ENCODE measurements around the gene ST8SIA6.

Gene ST8SIA6

DNA sequence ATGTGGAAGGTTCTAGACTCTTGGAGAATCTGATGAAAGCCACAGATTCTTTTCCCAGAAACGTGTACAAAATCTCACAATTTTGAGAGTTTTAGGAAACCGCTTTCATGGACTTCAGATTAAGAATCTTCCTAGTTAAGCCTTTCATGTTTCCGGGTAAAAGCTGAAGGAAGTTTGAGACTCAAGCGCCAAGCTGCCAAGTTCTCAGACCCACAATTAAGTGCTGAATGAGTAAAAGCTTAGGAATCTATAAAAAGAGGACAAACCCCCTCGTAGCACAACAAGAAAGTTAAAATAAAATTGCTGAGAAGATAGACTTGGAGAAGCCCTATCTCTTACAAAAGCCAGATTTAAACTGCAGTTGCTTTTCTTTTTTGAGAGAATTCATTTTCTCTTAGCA, 99.6 kb downstream of the ST8SIA6 start:
- CTCF ChIA-PET, result interaction anchor here (1.0 to 3.6 kb wide), 2 partner anchors 9 to 21 kb away, joined by 6 to 15 read pairs; no protein-coding TSS in a partner anchor
- TF ChIP-seq, protein P1, sequence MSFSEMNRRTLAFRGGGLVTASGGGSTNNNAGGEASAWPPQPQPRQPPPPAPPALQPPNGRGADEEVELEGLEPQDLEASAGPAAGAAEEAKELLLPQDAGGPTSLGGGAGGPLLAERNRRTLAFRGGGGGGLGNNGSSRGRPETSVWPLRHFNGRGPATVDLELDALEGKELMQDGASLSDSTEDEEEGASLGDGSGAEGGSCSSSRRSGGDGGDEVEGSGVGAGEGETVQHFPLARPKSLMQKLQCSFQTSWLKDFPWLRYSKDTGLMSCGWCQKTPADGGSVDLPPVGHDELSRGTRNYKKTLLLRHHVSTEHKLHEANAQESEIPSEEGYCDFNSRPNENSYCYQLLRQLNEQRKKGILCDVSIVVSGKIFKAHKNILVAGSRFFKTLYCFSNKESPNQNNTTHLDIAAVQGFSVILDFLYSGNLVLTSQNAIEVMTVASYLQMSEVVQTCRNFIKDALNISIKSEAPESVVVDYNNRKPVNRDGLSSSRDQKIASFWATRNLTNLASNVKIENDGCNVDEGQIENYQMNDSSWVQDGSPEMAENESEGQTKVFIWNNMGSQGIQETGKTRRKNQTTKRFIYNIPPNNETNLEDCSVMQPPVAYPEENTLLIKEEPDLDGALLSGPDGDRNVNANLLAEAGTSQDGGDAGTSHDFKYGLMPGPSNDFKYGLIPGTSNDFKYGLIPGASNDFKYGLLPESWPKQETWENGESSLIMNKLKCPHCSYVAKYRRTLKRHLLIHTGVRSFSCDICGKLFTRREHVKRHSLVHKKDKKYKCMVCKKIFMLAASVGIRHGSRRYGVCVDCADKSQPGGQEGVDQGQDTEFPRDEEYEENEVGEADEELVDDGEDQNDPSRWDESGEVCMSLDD (tag by site-specific recombination; IDR thresholded peaks at IDR 0.05), result no peak
- TF ChIP-seq, protein P2, sequence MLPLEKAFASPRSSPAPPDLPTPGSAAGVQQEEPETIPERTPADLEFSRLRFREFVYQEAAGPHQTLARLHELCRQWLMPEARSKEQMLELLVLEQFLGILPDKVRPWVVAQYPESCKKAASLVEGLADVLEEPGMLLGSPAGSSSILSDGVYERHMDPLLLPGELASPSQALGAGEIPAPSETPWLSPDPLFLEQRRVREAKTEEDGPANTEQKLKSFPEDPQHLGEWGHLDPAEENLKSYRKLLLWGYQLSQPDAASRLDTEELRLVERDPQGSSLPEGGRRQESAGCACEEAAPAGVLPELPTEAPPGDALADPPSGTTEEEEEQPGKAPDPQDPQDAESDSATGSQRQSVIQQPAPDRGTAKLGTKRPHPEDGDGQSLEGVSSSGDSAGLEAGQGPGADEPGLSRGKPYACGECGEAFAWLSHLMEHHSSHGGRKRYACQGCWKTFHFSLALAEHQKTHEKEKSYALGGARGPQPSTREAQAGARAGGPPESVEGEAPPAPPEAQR (tag by site-specific recombination; IDR thresholded peaks at IDR 0.05), result no peak
- TF ChIP-seq SCRT1 (tag by site-specific recombination; IDR thresholded peaks at IDR 0.05; ENCODE audit: borderline replicate concordance) (no peak), ZNF274 (IDR thresholded peaks at IDR 0.05; ENCODE audit: low read length) (no peak), ZNF274 (tag by site-specific recombination; IDR thresholded peaks at IDR 0.05; ENCODE audit: borderline replicate concordance) (no peak), ZNF658 (tag by site-specific recombination; IDR thresholded peaks at IDR 0.05) (no peak), ZNF223 (tag by site-specific recombination; IDR thresholded peaks at IDR 0.05) (no peak)
- TF ChIP-seq, protein P3, sequence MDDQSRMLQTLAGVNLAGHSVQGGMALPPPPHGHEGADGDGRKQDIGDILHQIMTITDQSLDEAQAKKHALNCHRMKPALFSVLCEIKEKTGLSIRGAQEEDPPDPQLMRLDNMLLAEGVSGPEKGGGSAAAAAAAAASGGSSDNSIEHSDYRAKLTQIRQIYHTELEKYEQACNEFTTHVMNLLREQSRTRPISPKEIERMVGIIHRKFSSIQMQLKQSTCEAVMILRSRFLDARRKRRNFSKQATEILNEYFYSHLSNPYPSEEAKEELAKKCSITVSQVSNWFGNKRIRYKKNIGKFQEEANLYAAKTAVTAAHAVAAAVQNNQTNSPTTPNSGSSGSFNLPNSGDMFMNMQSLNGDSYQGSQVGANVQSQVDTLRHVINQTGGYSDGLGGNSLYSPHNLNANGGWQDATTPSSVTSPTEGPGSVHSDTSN (CRISPR knock-in tag; IDR thresholded peaks at IDR 0.05), result no peak
- Histone ChIP-seq H3K27ac (ENCODE audit: extremely low read depth, low read depth, low read length) (no peak overlapping the region), H3K4me1 (ENCODE audit: control insufficient read depth, insufficient read depth, low read length) (no peaks in the 10 kb centered on the region), H3K36me3 (ENCODE audit: control insufficient read depth in 2 of 2, insufficient read depth in 1 of 2, low read length in 2 of 2) (no peaks in the 10 kb centered on the region), H3K9me3 (ENCODE audit: control insufficient read depth, insufficient read depth, low read depth, low read length) (no peaks in the 10 kb centered on the region), H3K4me3 (ENCODE audit: low read depth, low read length) (no peak overlapping the region)
- POLR2A ChIA-PET, result no interaction called here

DNA sequence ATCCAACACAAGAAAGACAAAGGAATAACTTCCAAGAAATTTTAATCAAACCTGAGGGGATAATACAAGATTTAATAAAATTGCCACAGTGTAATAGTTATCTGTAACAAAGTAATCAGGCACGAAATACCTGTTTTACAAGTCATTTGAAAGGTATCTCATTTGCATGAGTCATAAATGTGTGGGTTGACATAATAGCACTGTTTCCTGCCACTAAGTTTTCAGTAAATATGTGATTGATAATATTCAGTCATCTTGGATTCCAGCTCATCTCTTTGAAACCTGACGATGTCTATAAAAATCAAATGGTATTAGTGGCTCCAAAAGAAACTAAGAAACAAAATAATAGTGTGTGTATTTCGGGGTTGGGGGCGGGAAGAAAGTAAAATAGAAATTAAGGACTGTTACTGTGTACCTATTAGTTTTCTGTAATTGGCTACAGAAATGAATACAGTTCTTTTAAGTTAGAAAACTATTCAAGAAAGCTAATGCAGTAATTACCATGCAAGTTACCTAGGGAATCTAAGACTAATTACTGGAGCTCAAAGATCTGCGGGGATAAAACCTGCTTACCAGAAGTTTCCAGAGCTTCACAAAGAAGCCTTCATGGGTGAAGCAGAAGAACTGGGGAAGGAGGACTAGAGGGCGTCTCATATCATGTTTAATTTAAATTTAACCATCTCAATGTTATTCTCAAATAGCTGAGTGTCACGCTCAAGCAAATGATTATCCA, 100.7 kb downstream of the ST8SIA6 start:
- POLR2A ChIA-PET, result no interaction called here

More for the DNA sequence above, 100.7 kb downstream of the ST8SIA6 start:
- CTCF ChIA-PET, result interaction anchor here (0.6 to 3.6 kb wide), 3 partner anchors 22 to 245 kb away, joined by 4 to 15 read pairs (median 5); no protein-coding TSS in a partner anchor
- no peaks in the 10 kb centered on the region for H3K36me3 ChIP-seq (ENCODE audit: control insufficient read depth in 2 of 2, insufficient read depth in 1 of 2, low read length in 2 of 2)
- no peaks in the 10 kb centered on the region for H3K9me3 ChIP-seq (ENCODE audit: control insufficient read depth, insufficient read depth, low read depth, low read length)
- H3K27ac ChIP-seq (ENCODE audit: extremely low read depth, low read depth, low read length), result no peak overlapping the region
- no peak overlapping the region for H3K4me3 ChIP-seq (ENCODE audit: low read depth, low read length)
- TF ChIP-seq ZNF560 (tag by site-specific recombination; IDR thresholded peaks at IDR 0.05; ENCODE audit: borderline replicate concordance), result no peak
- TF ChIP-seq, protein P4, sequence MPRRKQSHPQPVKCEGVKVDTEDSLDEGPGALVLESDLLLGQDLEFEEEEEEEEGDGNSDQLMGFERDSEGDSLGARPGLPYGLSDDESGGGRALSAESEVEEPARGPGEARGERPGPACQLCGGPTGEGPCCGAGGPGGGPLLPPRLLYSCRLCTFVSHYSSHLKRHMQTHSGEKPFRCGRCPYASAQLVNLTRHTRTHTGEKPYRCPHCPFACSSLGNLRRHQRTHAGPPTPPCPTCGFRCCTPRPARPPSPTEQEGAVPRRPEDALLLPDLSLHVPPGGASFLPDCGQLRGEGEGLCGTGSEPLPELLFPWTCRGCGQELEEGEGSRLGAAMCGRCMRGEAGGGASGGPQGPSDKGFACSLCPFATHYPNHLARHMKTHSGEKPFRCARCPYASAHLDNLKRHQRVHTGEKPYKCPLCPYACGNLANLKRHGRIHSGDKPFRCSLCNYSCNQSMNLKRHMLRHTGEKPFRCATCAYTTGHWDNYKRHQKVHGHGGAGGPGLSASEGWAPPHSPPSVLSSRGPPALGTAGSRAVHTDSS (tag by site-specific recombination; IDR thresholded peaks at IDR 0.05), result no peak
- TF ChIP-seq KLF7 (tag by site-specific recombination; IDR thresholded peaks at IDR 0.05; ENCODE audit: borderline replicate concordance), result no peak
- no peak for TF ChIP-seq TRIM28 (IDR thresholded peaks at IDR 0.05; ENCODE audit: borderline replicate concordance, low read length)
- TF ChIP-seq, protein P5, sequence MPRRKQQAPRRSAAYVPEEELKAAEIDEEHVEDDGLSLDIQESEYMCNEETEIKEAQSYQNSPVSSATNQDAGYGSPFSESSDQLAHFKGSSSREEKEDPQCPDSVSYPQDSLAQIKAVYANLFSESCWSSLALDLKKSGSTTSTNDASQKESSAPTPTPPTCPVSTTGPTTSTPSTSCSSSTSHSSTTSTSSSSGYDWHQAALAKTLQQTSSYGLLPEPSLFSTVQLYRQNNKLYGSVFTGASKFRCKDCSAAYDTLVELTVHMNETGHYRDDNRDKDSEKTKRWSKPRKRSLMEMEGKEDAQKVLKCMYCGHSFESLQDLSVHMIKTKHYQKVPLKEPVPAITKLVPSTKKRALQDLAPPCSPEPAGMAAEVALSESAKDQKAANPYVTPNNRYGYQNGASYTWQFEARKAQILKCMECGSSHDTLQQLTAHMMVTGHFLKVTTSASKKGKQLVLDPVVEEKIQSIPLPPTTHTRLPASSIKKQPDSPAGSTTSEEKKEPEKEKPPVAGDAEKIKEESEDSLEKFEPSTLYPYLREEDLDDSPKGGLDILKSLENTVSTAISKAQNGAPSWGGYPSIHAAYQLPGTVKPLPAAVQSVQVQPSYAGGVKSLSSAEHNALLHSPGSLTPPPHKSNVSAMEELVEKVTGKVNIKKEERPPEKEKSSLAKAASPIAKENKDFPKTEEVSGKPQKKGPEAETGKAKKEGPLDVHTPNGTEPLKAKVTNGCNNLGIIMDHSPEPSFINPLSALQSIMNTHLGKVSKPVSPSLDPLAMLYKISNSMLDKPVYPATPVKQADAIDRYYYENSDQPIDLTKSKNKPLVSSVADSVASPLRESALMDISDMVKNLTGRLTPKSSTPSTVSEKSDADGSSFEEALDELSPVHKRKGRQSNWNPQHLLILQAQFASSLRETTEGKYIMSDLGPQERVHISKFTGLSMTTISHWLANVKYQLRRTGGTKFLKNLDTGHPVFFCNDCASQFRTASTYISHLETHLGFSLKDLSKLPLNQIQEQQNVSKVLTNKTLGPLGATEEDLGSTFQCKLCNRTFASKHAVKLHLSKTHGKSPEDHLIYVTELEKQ (tag by site-specific recombination; IDR thresholded peaks at IDR 0.05; ENCODE audit: borderline replicate concordance), result no peak
- H3K4me1 ChIP-seq (ENCODE audit: control insufficient read depth, insufficient read depth, low read length), result no peaks in the 10 kb centered on the region

All from HEK293 (cell line).